ENCODE measurements around the gene DDIT3.
A peak's percentile ranks its signal among the peaks of the same experiment; 100 is the strongest.
"Not testable (repeated sequence)": the region's sequence is repeated elsewhere in the genome, so short reads cannot be mapped to it uniquely, and the experiment has no call there.

The DDIT3 gene

GRCh38 chr12:57524814-57525614 is 4.7 kb upstream of the DDIT3 start:
- DNase-seq: no peak

GRCh38 chr12:57523706-57524614 is 3.6 kb upstream of the DDIT3 start:
- no peak for DNase-seq

GRCh38 chr12:57522887-57523705 is 2.8 kb upstream of the DDIT3 start:
- peak; percentile 90 for DNase-seq

- DNase-seq: peak; percentile 96
Measured at GRCh38 chr12:57522011-57522886, 1.9 kb upstream of the DDIT3 start, which contains the start of gene MBD6. MBD6 (plus strand) TSS chr12:57522824; CDS start chr12:57524304, 1,480 bp downstream.

- DNase-seq: peak; percentile 67
Measured at GRCh38 chr12:57521525-57522010, 1.3 kb upstream of the DDIT3 start.

- DNase-seq: no peak
Measured at GRCh38 chr12:57519796-57520052, 590 bp downstream of the DDIT3 start.

- peak; percentile 68 for DNase-seq
Measured at GRCh38 chr12:57518920-57519795, 1.2 kb downstream of the DDIT3 start.

GRCh38 chr12:57518176-57518919 is 2.0 kb downstream of the DDIT3 start:
- DNase-seq: no peak

- DNase-seq: not testable (repeated sequence)
Measured at GRCh38 chr12:57517718-57518117, 2.6 kb downstream of the DDIT3 start.

GRCh38 chr12:57517187-57517586 is 3.1 kb downstream of the DDIT3 start:
- peak; percentile 44 for DNase-seq

- DNase-seq: no peak
Measured at GRCh38 chr12:57516617-57517153, 3.6 kb downstream of the DDIT3 start.

GRCh38 chr12:57515934-57516541 is 4.3 kb downstream of the DDIT3 start:
- DNase-seq: peak; percentile 59

GRCh38 chr12:57515408-57515933 is 4.8 kb downstream of the DDIT3 start:
- peak; percentile 59 for DNase-seq

- peak; percentile 44 for DNase-seq
Measured at GRCh38 chr12:57514720-57515407, 5.5 kb downstream of the DDIT3 start.

GRCh38 chr12:57514246-57514645 is 6.1 kb downstream of the DDIT3 start:
- not testable (repeated sequence) for DNase-seq

GRCh38 chr12:57513677-57514076 is 6.6 kb downstream of the DDIT3 start:
- not testable (repeated sequence) for DNase-seq

- DNase-seq: no peak
Measured at GRCh38 chr12:57513266-57513665, 7.0 kb downstream of the DDIT3 start.

- no peak for DNase-seq
Measured at GRCh38 chr12:57512665-57513064, 7.6 kb downstream of the DDIT3 start.

Measured in OCI-M1 (cell line).